Measurements from ENCODE around the gene RTKN.

RTKN gene

DNA sequence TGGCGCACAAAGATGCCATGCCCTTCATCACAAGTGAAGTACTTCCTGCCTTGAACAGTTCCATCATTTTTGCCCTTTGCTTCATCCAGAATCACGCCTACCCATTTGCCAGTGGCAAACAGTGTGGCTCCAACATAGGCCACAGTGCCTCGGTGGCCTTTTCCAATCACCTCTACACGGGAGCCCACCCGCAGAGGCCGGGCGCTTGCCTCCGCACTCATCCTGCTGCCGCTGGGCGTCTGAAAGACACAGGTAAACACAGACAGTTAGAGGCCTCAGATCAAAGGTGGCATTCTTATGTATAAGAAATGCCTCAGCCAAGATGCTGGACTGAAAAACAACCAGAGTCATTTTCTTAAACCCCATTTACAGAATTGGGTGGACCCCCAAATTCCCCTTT, 63.7 kb downstream of the RTKN start:
- no peak for DNase-seq (ENCODE audit: low read depth)

DNA sequence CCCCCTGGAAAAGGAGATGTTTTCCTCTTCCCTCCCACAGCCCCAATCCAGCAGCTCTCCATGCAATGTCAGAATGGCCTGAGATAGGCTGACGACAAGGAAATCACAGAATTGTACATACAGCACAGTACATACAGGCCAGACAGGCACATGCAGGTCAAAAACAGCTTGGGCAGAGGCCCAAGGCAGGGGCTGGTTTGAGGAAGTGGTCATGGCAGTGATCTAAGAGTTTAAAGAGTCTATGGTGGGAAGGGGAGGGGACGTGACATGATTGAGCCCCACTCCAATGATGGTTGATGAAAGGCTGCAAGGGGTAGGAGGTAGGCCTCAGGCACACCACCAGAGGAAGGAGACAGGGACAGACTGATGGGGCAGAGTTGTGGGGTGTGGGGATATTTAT, 65.9 kb downstream of the RTKN start:
- DNase-seq (ENCODE audit: low read depth), result no peak

Data from stimulated activated CD8-positive, alpha-beta memory T cell treated with anti-CD3 and anti-CD28 coated beads, Interleukin-15, amount 100 ng/mL, for 1 hour (primary cell).